Heart left ventricle (tissue), 16 donors: ENCODE results near the gene DNAI1. TPM values are rescaled to one million over a fixed set of nuclear protein-coding genes. Genes with fewer than 3 reads are reported as not detected.
"Not testable (repeated sequence)": the region's sequence is repeated elsewhere in the genome, so short reads cannot be mapped to it uniquely, and the experiment has no call there.

Source experiments
- ATAC-seq, 4 donors: fragments of 200-7000 bp; cut with Tn5 transposase; one replicate each; pipeline ENCODE4 v1.9.1; 2020 to 2022; ENCODE audit warnings: moderate library complexity in 4 of 4, mild to moderate bottlenecking in 3 of 4, moderate number of reproducible peaks in 1 of 4
- DNase-seq, 5 donors: peaks; one replicate each; pipeline ENCODE4 v3.0.0-alpha.2; 2020
- H3K27ac ChIP-seq, 12 donors: fragments of 200-600 bp; sonication (generic) in 4 of 12; one replicate each; pipeline versions ENCODE4 v1.5.0 to v1.8.0; 2016 to 2022; ENCODE audit warnings: mild to moderate bottlenecking in 2 of 12
- H3K27me3 ChIP-seq, 9 donors: fragments of 200-600 bp; sonication (generic) in 2 of 9; one replicate each; pipeline versions ENCODE4 v1.5.1 to v1.8.0; 2016 to 2022; ENCODE audit warnings: mild to moderate bottlenecking in 3 of 9
- H3K36me3 ChIP-seq, 9 donors: fragments of 200-600 bp; sonication (generic) in 2 of 9; one replicate each; pipeline versions ENCODE4 v1.5.0 to v1.8.0; 2018 to 2022; ENCODE audit warnings: mild to moderate bottlenecking in 2 of 9
- H3K4me1 ChIP-seq, 12 donors: fragments of 200-600 bp; sonication (generic) in 4 of 12; one replicate each; pipeline versions ENCODE4 v1.5.0 to v1.8.0; 2016 to 2022; ENCODE audit warnings: mild to moderate bottlenecking in 3 of 12
- H3K4me3 ChIP-seq, 12 donors: fragments of 200-600 bp; sonication (generic) in 4 of 12; one replicate each; pipeline versions ENCODE4 v1.5.0 to v1.8.0; 2017 to 2022; ENCODE audit warnings: mild to moderate bottlenecking in 9 of 12, moderate library complexity in 4 of 12
- H3K9me3 ChIP-seq, 12 donors: fragments of 200-600 bp; sonication (generic) in 4 of 12; one replicate each; pipeline versions ENCODE4 v1.5.0 to v1.8.0; 2016 to 2022; ENCODE audit warnings: mild to moderate bottlenecking in 1 of 12
- CTCF ChIP-seq, 12 donors: fragments of 200-600 bp; sonication (generic) in 4 of 12; IDR thresholded peaks; one replicate each; pipeline versions ENCODE4 v1.5.0 to v1.8.0; 2018 to 2022; ENCODE audit warnings: antibody characterized with exemption in 12 of 12, mild to moderate bottlenecking in 5 of 12
- POLR2A ChIP-seq, 2 donors: fragments of 450-650 bp; IDR thresholded peaks; one replicate each; pipeline ENCODE4 v1.6.1; 2017; ENCODE audit warnings: antibody characterized with exemption in 2 of 2, mild to moderate bottlenecking in 2 of 2, moderate library complexity in 2 of 2
- WGBS, 4 donors: extraction: QIAGEN DNeasy Blood & Tissue Kit in 2 of 4; methylation state at CpG; one replicate each; pipeline versions ENCODE4 v1.1.5 to v1.1.7; 2013 to 2018; 5-methylcytosine and 5-hydroxymethylcytosine counted together
- intact Hi-C, 10 donors: fragments of 100-400 bp; cut with DNase I; formaldehyde crosslinking; loops; one replicate each; pipeline versions ENCODE4 v1.11.1 to v1.14.2; 2022
- polyA plus RNA-seq, 2 donors: library from polyadenylated mRNA; stranded (reverse); fragments of 200-250 nt; gene quantifications; one replicate each; pipeline ENCODE4 v1.2.3, GENCODE V29; 2013
- total RNA-seq, 9 donors: library from RNA; depleted of rRNA in 2 of 9; stranded (reverse); fragments of >200 nt in 2 of 9; fragmentation: NEBNext Ultra II Directional in 3 of 9; extraction: Animal tissue kit (Norgen Biotek cat#: 25700) in 3 of 9; gene quantifications; one replicate each; pipeline versions ENCODE4 v1.1.0 to v1.2.4, GENCODE V29; 2016 to 2023
- donor health status: ischemic (EF 13 %, LVEDD 7.1; RV severe dilation, severe dysfunction).
- donor health status: healthy with polysubstance abuse.
- donor health status: DM: no; HTN: yes; CAD: no.
- donor health status: DM: no; HTN: no; CAD: no.
- donor health status: ischemic (EF 25% LVEDD 6.9; RV normal size, moderate dysfunction).
- donor health status: ischemic (EF 25% LVEDD 5.7; RV mildly dilated, moderate dysfunction).
- donor health status: healthy.
- donor health status: DM: yes; HTN: yes; CAD: no.
- donor health status: ischemic (EF 35%, LVEDD 5.7; RV mildly dilated, moderate dysfunction).
- donor health status: nonischemic (EF 11% LVEDD 7.7; RV severe dilation, severe dysfunction).
- donor health status: DM: yes; HTN: yes; CAD: no.
- donor health status: PGD.
- donor health status: ischemic (EF 29% LVEDD 5.4; RV normal size, mild dysfunction).
- donor health status: nonischemic (EF 23%, LVEDD 6.1; RV moderate dilation, normal function).

DNAI1 gene
- total and polyA plus RNA-seq, 11 donors = 0.36 to 0.86 (median 0.43) TPM; not detected in 8

- no peak for ATAC-seq
- intact Hi-C loops = loop anchor here in 1 of 10 donors (5.0 kb wide), 1 partner anchor 67 kb away; the partner anchor contains the start of genes DNAI1 and FAM219A
- WGBS, 4 donors = 87 to 93% (median 88%) methylated on average over 3 of the region's 3 CpGs
- TF ChIP-seq CTCF (IDR thresholded peaks at IDR 0.05) (no peak), POLR2A (IDR thresholded peaks at IDR 0.05) (no peak)
- Histone ChIP-seq H3K36me3 (no peaks in the 10 kb centered on the region), H3K27me3 (peaks cover 0 to 10% (median 0%) of the 10 kb centered on the region in 9 donors), H3K4me3 (no peak overlapping the region), H3K9me3 (no peaks in the 10 kb centered on the region), H3K4me1 (peaks cover 0 to 15% (median 4%) of the 10 kb centered on the region in 12 donors), H3K27ac (no peak overlapping the region)
- no peak for DNase-seq
These were observed 65.7 kb downstream of the DNAI1 start for GRCh38 chr9:34524349-34524748.

- Histone ChIP-seq H3K9me3 (no peaks in the 10 kb centered on the region), H3K27ac (no peak overlapping the region), H3K36me3 (no peaks in the 10 kb centered on the region), H3K4me1 (peaks cover 0 to 15% (median 4%) of the 10 kb centered on the region in 12 donors), H3K27me3 (peaks cover 0 to 10% (median 0%) of the 10 kb centered on the region in 9 donors), H3K4me3 (no peak overlapping the region)
- TF ChIP-seq CTCF (IDR thresholded peaks at IDR 0.05) (no peak), POLR2A (IDR thresholded peaks at IDR 0.05) (no peak)
- ATAC-seq = no peak
- DNase-seq = no peak
- WGBS, 4 donors = 71 to 88% (median 78%) methylated on average over 2 of the region's 2 CpGs
- intact Hi-C loops = no loop called here
These were observed 67.4 kb downstream of the DNAI1 start for GRCh38 chr9:34526026-34526425.

GRCh38 chr9:34532041-34532440 is 73.4 kb downstream of the DNAI1 start:
- DNase-seq, ATAC-seq, intact Hi-C loops, H3K27ac ChIP-seq, H3K9me3 ChIP-seq, H3K4me1 ChIP-seq, H3K4me3 ChIP-seq, H3K36me3 ChIP-seq: not testable (repeated sequence)
- peaks cover 0 to 27% (median 0%) of the 10 kb centered on the region in 9 donors for H3K27me3 ChIP-seq
- 80 to 89% (median 86%) methylated on average over 7 to 8 of the region's 8 CpGs for WGBS, 4 donors

GRCh38 chr9:34536685-34537084 is 78.1 kb downstream of the DNAI1 start:
- no peak for ATAC-seq
- Histone ChIP-seq H3K4me1 (no peaks in the 10 kb centered on the region), H3K27ac (no peak overlapping the region), H3K4me3 (no peak overlapping the region), H3K36me3 (no peaks in the 10 kb centered on the region), H3K27me3 (peaks cover 0 to 27% (median 0%) of the 10 kb centered on the region in 9 donors), H3K9me3 (peaks cover 0 to 8% (median 0%) of the 10 kb centered on the region in 12 donors)
- WGBS, 4 donors = 45 to 67% (median 57%) methylated on average over 7 of the region's 7 CpGs
- TF ChIP-seq CTCF (IDR thresholded peaks at IDR 0.05) = no peak
- TF ChIP-seq POLR2A (IDR thresholded peaks at IDR 0.05) = no peak
- intact Hi-C loops = no loop called here
- DNase-seq = no peak

- Histone ChIP-seq H3K27ac (no peak overlapping the region), H3K27me3 (peaks cover 0 to 4% (median 0%) of the 10 kb centered on the region in 9 donors), H3K9me3 (no peaks in the 10 kb centered on the region), H3K4me3 (no peak overlapping the region), H3K36me3 (no peaks in the 10 kb centered on the region), H3K4me1 (no peaks in the 10 kb centered on the region)
- DNase-seq = no peak
- TF ChIP-seq CTCF (IDR thresholded peaks at IDR 0.05) (no peak), POLR2A (IDR thresholded peaks at IDR 0.05) (no peak)
- 65 to 82% (median 81%) methylated on average over 2 of the region's 2 CpGs for WGBS, 4 donors
- intact Hi-C loops = no loop called here
- ATAC-seq = no peak
These were observed 82.2 kb downstream of the DNAI1 start for GRCh38 chr9:34540827-34541226.
